Testis (tissue), 2 donors: ENCODE data around the gene CAMKK2.

ENCODE experiments used
- POLR2A ChIP-seq: fragments of 450-650 bp; IDR thresholded peaks from one replicate; pipeline ENCODE4 v1.6.1; 2017; ENCODE audit warnings: antibody characterized with exemption, mild to moderate bottlenecking, moderate library complexity
- TF ChIP-seq, protein P1 (sequence below), 3 experiments: fragments of 450-650 bp in 2 of 3; fragments of 200-600 bp in 1 of 3; sonication (generic) in 1 of 3; IDR thresholded peaks; one replicate each; pipeline ENCODE4 v1.5.1; 2016 to 2019; ENCODE audit warnings: antibody characterized with exemption in 3 of 3, mild to moderate bottlenecking in 2 of 3, moderate library complexity in 1 of 3

DNA sequence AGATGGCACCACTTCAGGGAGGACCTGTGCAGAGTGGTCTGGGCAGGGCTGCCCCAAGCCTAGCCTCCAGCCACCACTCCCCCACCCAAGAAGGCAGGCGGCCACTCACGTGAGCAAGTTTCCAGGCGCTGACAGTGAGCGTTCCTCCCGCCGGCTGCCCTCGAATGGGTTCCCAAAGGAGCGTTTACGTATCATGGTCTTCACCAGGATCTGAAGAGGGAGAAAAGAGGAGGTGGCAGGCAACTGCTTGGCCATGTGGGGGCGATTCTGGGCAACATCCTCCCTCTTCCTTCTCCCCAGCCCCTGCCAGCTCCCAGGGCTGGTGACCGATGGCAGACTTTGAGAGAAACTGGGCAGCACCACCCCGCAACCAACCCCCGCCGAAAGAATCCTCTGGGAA is 51.5 kb downstream of the CAMKK2 start:
- TF ChIP-seq, protein P1, sequence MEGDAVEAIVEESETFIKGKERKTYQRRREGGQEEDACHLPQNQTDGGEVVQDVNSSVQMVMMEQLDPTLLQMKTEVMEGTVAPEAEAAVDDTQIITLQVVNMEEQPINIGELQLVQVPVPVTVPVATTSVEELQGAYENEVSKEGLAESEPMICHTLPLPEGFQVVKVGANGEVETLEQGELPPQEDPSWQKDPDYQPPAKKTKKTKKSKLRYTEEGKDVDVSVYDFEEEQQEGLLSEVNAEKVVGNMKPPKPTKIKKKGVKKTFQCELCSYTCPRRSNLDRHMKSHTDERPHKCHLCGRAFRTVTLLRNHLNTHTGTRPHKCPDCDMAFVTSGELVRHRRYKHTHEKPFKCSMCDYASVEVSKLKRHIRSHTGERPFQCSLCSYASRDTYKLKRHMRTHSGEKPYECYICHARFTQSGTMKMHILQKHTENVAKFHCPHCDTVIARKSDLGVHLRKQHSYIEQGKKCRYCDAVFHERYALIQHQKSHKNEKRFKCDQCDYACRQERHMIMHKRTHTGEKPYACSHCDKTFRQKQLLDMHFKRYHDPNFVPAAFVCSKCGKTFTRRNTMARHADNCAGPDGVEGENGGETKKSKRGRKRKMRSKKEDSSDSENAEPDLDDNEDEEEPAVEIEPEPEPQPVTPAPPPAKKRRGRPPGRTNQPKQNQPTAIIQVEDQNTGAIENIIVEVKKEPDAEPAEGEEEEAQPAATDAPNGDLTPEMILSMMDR (IDR thresholded peaks at IDR 0.05), result no peak
- no peak for TF ChIP-seq POLR2A
